Stimulated activated CD4-positive, alpha-beta T cell treated with anti-CD3 and anti-CD28 coated beads, TNF-alpha, amount 100 ng/mL, for 4 hours (primary cell): ENCODE measurements around the gene HPSE2.

ENCODE experiments used
- DNase-seq, 3 experiments: peaks; one replicate each; pipeline ENCODE4 v3.0.0-alpha.2; 2020; ENCODE audit warnings: low read depth in 3 of 3

HPSE2 gene

GRCh38 chr10:98414578-98414931 is 821.1 kb downstream of the HPSE2 start:
- no peak for DNase-seq

GRCh38 chr10:98411768-98412167 is 823.9 kb downstream of the HPSE2 start:
- no peak for DNase-seq

GRCh38 chr10:98411166-98411565 is 824.5 kb downstream of the HPSE2 start:
- DNase-seq: no peak

GRCh38 chr10:98410759-98411158 is 824.9 kb downstream of the HPSE2 start:
- DNase-seq: no peak

GRCh38 chr10:98410135-98410743 is 825.4 kb downstream of the HPSE2 start:
- no peak for DNase-seq

- no peak for DNase-seq
Measured at GRCh38 chr10:98408799-98409198, 826.9 kb downstream of the HPSE2 start.

GRCh38 chr10:98407744-98408241 is 827.9 kb downstream of the HPSE2 start:
- DNase-seq: no peak
